Measurements from ENCODE around the gene CCDC148. TPM values are rescaled to one million over a fixed set of nuclear protein-coding genes. Genes with fewer than 3 reads are reported as not detected.
"Not testable (repeated sequence)": the region's sequence is repeated elsewhere in the genome, so short reads cannot be mapped to it uniquely, and the experiment has no call there.

Gene CCDC148
- total RNA-seq, 1 donor, result 0.72 TPM

- no peak overlapping the region for H3K4me3 ChIP-seq (ENCODE audit: low read depth, low read length)
- no peak for DNase-seq (ENCODE audit: low read depth)
- no peak for TF ChIP-seq CTCF (IDR thresholded peaks at IDR 0.05; ENCODE audit: insufficient read depth, low read length)
These were observed 222.1 kb downstream of the CCDC148 start for GRCh38 chr2:158234497-158234896.

GRCh38 chr2:158232476-158232875, 224.1 kb downstream of the CCDC148 start:
- no peak for DNase-seq (ENCODE audit: low read depth)
- no peak for TF ChIP-seq CTCF (IDR thresholded peaks at IDR 0.05; ENCODE audit: insufficient read depth, low read length)
- H3K4me3 ChIP-seq (ENCODE audit: low read depth, low read length), result no peak overlapping the region

- no peak for DNase-seq (ENCODE audit: low read depth)
- H3K4me3 ChIP-seq (ENCODE audit: low read depth, low read length), result no peak overlapping the region
- TF ChIP-seq CTCF (IDR thresholded peaks at IDR 0.05; ENCODE audit: insufficient read depth, low read length), result no peak
These were observed 227.5 kb downstream of the CCDC148 start for GRCh38 chr2:158228943-158229508.

GRCh38 chr2:158223066-158223465, 233.5 kb downstream of the CCDC148 start:
- not testable (repeated sequence) for H3K4me3 ChIP-seq (ENCODE audit: low read depth, low read length); DNase-seq (ENCODE audit: low read depth)

- H3K4me3 ChIP-seq (ENCODE audit: low read depth, low read length), result no peak overlapping the region
- no peak for DNase-seq (ENCODE audit: low read depth)
- TF ChIP-seq CTCF (IDR thresholded peaks at IDR 0.05; ENCODE audit: insufficient read depth, low read length), result no peak
These were observed 235.2 kb downstream of the CCDC148 start for GRCh38 chr2:158221063-158222020.

- TF ChIP-seq CTCF (IDR thresholded peaks at IDR 0.05; ENCODE audit: insufficient read depth, low read length), result no peak
- DNase-seq (ENCODE audit: low read depth), result no peak
- no peak overlapping the region for H3K4me3 ChIP-seq (ENCODE audit: low read depth, low read length)
These were observed 239.0 kb downstream of the CCDC148 start for GRCh38 chr2:158217593-158217992.

- no peak overlapping the region for H3K4me3 ChIP-seq (ENCODE audit: low read depth, low read length)
- no peak for DNase-seq (ENCODE audit: low read depth)
- no peak for TF ChIP-seq CTCF (IDR thresholded peaks at IDR 0.05; ENCODE audit: insufficient read depth, low read length)
These were observed 242.1 kb downstream of the CCDC148 start for GRCh38 chr2:158214431-158214830.

All from fibroblast of the aortic adventitia (primary cell).